GM04504 (cell line): ENCODE data around the gene ANKRD23.
"Not testable (repeated sequence)": the region's sequence is repeated elsewhere in the genome, so short reads cannot be mapped to it uniquely, and the experiment has no call there.

Experiments
- DNase-seq: peaks from one replicate; pipeline ENCODE4 v3.0.0-alpha.2; 2012; ENCODE audit warnings: low read depth

Gene ANKRD23

DNA sequence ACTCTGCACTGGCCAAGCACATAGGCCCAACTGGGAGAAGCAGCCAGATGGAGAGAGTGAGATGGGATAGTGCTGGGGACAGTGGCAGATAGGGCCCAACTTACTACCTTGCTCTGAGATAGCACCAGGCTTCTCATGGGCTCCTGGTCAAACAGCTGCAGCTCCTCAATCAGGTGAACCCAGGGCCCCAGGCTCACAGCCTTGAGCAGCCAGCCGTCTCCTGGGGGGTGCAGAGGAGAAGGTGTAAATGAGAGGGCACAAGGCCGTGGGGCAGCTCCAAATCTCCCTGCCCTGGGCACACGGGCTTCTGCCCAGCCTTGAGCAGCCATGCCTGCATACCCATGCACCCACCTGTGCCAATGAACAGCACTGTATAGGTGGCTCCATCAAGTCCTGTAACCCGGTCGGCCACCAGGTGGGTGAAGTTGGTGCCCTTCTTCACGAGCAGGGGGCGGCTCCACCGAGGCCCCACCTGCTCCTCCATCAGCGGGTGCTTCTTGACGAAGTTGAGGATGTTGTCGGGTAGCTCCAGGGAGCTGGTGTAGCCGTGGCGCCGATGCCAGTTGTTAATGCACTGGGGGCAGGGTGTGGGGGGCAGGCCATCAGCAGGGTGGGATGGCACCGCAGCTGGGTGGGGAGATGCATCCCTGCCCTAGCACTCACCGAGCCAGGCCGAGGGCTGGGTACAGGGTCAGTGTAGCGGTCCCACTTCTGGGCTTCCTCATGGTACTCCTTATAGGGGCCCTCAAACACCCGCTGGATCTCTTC is 19.9 kb upstream of the ANKRD23 start:
- no peak for DNase-seq

DNA sequence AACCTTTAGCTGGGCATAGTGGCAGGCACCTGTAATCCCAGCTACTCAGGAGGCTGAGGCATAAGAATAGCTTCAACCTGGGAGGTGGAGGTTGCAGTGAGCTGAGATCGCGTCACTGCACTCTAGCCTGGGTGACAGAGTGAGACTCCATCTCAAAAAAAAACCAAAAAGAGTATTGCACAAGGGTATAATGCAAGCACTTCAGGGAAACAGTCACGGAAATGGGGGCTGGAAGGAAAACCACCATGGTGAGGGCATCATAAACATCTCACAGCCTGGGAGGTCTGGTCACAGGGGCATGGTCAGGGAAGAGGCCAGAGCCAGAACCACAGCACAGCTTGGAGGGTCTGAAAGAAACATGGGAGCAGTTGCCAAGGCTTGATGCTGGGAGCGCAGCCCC is 19.2 kb upstream of the ANKRD23 start:
- not testable (repeated sequence) for DNase-seq

DNA sequence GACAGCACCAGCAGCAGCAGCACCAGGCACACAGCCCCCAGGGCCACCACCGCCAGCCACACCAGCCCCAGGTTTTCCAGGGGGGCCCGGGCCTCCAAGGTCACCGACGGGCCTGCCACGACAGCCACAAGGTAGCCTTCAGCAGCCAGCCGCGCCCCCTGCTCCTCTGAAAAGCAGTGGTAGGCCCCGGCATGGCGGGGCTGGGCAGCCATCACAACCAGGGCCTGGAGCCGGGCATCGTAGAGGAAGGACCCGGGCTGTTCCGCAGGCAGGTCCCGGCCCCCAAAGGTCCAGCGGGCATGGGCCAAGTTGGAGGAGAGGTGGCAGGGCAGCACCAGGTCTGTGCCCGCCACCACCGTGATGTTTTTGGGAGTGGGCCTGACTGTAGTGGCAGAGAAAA is 17.3 kb upstream of the ANKRD23 start:
- DNase-seq, result no peak

DNA sequence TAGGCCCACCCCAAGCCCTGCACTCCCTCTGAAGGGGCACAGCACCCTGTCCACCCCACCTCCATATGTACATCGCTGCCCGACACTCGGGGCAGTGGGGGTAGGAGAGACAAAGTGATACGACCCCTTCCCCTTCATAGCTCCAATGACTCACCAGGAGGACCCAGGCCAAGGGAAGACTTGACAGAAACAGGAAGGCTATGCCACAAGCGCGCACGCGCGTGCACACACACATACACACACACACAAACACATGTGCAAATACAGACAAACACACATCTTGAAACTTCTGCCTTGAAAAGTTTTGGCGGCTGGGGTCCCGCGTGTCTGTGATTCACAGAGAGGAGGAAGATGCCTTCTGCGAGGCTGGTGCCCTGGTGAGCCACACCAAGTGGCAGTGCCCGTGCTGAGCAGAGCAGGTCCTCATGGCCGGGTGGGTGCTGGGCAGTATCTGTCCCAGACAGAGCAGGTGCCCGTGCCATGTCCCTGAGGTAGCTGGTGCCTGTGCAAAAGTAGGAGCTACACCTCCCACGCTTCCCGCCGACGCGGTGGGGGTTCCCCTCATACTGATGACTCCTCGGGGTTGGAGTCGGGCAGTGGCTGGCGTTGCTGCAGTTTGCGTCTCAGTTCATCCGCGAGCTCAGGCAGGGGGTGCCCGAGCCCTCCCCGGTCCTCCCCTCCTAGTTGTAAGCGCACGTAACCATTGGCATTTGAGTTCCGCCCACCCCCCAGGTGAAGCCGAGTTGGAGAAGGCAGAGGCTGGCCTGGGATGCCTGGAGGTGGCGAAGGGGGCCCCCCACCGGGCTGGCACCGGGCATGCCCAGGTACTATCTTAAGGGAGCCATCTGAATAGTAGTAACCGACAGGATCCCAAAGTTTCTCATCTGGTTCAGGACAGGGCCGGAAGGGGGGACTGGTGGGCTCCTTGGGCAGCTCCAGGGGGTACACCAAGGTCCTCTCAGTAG is 16.5 kb upstream of the ANKRD23 start:
- no peak for DNase-seq

DNA sequence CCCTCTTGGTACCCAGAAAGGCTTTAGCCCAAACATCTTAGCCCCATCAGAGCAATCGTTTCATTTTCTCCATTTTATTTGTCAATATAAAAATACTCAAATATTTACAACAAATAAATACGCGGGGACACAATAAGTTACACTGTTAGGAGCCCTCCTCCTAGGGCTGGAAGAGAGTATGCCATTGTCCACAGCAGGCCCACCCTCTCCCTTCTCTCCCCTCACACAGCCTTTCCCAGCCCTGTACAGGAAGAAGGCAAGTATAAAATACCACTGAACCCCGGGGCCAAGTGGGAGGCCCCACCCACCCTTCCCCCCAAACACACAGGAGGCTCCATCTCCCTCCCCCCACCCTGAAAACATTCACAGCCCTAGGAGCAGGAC is 15.9 kb upstream of the ANKRD23 start:
- no peak for DNase-seq

DNA sequence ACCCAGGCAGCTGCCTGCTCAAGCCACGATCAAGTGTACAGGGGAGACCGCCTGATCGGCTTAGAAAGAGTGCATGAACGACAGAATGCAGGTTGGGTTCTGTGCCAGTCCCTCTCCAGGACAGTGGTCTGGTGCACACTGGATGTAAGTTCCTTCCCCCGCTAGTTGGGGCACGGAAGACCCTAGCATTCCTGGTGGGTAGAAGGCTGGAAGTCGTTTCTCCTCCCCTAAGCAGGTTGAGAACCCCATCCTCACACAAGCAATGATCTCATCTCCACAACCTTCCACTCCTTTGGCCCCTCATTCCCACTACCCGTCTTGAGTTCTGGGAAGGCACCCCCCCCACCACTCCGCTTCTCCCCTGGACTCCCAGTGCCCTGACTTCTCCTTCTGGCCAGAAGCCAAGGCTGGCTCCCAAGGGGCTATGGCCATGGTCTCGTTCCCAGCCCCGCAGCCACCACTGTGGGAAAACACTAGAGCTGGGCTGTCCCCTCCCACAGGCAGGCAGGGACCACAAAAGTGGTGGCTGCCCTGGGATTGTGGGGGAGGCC is 15.4 kb upstream of the ANKRD23 start:
- DNase-seq, result no peak

DNA sequence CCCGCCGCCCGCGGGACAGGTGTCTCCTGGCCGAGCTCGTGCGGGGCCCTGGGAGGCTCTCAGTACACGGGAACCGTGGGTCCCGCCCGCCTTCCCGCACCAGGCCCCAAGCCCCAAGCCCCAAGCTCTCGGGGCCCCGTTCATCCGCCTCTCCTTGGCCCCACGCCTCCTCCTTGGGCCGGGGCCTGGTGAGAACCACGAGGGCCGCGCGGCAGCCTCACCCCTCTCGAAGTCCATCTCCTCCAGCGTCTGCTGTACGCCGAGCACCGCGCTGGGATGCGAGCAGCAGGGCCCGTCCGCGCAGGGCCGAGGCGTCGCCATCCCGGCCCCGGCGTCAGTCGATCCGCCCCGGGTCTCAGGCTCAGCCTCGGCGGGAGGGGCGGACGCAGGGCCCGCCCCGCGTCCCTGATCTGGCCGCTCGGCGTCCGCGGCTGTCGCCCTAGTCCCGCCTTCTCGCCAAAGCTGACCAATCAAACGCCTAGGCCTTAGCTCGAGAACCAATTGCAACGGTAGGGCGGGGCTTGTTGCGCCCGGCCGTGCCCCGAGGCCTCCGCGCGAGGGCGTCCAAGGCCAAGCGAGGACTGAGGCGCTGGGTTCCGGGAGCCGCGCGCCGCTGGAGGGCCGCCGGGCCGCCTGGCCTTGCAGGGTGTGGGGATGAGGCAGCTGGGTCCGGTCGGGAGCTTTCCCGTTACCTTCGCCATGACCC is 14.0 kb upstream of the ANKRD23 start, which contains the start of gene ANKRD39:
Gene ANKRD39, minus strand, starts transcription at position 350 of the 706 bp plus-strand sequence. Its CDS starts 29 bp downstream, at position 321.
- peak; percentile 97 for DNase-seq

DNA sequence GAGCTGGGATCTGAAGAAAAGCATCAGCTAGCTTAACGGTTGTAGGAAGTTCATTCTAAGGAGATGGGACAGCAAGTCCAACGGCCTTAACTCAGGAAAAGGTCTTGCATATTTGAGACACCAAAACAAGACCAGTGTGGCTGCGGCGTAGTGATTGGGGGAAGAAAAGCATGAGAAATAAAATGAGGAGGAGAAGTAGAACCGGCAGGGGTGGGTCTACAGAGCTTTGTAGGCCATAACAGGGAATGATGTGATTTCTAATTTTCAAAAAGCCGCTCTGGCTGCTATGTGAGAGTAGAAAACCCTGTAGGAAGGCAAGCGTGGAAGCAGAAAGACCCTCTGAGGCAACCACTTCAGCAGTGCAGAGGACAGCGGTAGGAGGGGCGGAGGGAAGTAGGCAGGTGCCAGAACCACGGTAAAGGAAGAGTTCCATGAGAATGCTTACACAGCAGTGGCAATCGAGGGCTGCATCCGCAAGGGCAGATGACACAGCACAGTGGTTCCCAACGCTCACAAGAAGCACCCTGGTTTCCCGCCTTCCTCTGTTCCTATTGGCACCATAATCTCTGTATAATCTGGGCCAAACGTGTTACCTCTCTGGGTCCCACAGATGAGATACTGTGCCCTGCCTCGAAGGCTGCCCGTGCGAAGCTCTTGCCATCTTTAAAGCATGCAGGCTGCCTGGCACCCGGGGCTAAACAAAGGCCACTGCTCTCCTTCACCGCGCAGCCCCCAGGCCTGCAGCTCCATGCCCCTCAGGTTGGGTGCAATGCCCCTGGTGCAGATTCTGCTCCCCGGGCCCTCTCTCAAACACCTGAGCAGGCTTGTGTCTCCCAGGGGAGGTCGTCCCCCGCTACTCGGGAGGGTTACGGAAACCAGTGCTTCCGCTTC is 13.2 kb upstream of the ANKRD23 start:
- DNase-seq, result no peak

DNA sequence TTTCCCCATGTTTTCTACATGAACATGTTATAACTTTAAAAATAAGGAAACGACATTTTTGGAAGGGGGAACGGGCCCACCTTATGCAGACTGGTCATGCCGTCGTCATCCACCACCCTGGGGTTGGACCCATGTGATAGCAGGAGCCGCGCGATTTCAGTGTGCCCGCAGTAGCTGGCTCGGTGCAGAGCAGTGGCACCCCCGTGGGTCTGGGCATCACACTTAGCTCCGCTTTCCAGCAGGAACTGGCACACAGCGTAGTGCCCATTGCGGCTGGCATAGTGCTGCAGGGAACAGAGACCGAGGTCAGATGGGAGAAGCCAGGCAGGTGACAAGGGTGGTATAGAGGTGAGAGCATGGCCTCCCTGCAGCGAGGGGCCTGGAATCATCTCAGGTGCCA is 9.5 kb upstream of the ANKRD23 start:
- DNase-seq, result no peak

DNA sequence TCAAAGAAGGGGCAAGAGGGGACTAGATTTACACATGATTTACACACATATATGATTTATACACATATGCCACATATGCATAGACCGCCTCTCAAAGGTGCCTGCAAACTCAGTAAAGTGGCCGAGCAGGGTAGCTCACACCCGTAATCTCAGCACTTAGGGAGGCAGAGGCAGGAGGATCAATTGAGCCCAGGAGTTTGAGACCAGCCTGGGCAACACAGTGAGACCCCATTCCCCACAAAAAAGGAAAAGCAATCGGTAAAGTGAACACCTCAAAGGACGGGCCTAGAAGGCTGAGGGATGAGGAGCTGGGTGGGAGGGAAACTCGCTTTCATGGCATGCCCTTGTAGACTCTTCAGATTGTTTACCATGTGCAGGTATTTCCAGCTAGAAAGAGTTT is 8.8 kb upstream of the ANKRD23 start:
- DNase-seq, result no peak

DNA sequence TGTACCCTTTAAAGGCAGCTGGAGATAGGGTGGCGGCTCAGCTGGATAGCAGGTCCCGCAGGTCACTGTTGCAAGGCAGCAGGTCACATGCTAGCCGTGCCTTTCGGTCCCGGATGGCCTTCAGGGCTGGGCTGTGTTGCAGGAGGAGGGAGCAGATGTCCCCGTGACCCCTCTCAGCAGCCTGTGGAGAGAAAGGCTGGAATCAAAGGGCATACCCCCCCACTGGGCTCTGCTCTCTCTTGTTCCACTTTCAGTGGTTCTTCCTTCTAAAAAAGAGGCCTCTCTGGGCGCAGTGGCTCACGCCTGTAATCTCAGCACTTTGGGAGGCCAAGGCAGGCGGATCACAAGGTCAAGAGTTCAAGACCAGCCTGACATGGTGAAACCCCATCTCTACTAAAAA is 4.4 kb upstream of the ANKRD23 start:
- no peak for DNase-seq

DNA sequence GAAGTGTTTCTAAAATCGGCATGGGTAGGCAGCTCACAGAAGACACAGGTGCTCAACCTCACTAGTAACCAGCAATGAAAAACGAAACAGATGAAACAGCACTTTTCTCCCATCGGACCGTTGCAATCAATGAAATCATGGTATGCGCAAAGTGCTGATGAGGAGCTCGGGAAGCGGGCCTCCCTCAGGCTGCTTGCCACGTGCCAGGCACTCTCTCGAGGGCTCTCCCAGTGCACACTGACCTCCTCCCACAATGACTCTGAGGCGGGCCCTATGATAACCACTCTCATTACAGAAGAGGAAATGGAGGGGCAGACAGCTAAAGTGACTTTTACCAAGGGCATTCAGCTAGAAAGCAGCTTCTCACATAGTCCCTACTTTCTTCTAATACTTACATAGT is 3.8 kb upstream of the ANKRD23 start:
- DNase-seq, result no peak

DNA sequence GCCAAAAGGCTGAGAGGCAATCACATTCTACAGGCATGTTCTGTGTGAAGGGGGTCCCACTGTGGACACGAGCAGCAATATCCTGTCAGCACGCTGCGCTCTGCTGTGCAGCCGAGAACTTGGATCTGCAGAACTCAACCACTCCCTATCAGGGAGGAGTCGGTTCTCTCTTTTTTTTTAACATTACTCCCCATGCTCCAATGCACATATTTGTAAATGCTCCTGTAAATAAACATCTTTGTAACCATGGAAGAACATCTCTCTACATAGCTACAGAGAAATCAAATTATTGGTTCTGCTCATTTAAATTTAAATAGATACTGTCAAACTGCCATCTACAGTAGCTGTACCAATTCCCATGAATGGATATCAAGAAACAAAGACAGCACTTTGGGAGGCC is 3.0 kb upstream of the ANKRD23 start:
- DNase-seq, result no peak

DNA sequence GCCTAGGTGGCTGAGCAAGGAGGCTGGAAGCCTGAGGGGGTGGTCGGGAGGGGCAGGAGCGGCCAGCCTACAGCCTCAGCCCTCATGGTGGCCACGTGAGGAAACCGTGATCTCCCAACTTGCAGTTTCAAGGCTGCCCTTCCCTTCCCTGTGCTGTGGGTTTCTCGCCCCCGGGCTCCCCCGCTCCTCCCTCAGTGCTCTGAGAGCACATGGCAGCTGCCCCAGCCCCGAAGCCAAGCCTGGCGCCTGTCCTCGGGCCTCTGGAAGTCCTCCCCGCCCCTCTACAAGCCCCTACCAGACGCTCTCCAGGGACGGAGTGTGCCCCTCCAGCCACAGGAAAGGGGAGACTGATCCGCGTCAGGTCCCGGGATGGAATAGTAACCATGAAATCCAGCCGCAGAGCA is 586 bp upstream of the ANKRD23 start:
- no peak for DNase-seq

DNA sequence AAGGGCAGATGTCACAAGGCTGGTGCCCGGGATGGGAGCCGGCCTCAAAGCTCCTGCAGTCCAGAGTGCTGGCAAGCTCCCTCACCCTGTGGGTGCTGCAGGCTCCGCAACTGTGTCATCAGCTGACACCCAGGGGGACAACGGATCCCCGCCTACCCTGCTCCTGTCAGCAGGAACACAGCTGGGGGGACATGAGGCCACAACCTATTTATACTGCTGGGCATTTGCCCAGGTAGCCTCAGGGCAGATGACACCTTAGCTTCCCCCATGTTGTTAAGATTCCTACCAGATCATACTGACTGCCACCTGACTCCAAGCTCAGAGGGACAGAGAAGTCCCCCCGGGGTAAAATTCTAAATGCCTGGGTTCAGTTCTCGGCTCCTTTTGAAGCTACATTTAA is 1.2 kb downstream of the ANKRD23 start:
- DNase-seq, result no peak

DNA sequence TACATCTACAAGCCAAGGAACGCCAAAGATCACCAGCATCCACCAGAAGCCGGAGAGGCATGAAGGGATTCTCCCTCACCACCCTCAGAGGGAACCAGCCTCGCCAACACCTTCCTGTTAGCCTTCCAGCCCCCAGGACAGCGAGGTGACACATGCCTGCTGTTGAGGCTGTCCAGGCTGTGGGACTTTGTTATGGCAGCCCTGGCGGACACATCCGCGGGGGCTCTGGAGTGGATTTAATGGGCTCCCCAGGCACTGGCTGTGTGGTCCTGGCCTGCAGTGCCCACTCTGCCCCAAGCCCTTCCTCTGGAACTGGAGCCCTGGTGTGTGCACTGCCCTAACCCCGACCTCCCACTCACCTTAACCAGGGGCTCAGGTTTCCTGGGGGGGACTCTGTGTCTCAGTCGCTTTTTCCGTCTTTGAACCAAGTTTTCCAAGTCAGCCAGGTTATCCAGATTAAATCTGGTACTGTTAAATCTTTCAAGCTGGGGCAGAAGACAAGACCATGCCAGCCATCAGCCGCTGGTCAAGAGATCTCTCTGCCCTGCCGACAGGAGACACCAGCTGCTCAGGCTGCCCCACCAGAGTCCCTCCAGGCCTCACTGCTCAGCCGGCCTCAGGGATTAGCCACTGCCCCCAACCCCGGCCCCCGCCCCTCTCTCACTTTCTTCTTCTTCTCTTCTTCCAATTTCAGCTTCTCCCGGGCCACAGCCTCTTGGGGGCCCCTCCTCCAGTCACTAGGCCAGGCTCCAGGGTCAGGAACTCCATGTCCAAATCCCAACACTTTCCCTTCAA is 1.9 kb downstream of the ANKRD23 start:
- DNase-seq, result no peak

DNA sequence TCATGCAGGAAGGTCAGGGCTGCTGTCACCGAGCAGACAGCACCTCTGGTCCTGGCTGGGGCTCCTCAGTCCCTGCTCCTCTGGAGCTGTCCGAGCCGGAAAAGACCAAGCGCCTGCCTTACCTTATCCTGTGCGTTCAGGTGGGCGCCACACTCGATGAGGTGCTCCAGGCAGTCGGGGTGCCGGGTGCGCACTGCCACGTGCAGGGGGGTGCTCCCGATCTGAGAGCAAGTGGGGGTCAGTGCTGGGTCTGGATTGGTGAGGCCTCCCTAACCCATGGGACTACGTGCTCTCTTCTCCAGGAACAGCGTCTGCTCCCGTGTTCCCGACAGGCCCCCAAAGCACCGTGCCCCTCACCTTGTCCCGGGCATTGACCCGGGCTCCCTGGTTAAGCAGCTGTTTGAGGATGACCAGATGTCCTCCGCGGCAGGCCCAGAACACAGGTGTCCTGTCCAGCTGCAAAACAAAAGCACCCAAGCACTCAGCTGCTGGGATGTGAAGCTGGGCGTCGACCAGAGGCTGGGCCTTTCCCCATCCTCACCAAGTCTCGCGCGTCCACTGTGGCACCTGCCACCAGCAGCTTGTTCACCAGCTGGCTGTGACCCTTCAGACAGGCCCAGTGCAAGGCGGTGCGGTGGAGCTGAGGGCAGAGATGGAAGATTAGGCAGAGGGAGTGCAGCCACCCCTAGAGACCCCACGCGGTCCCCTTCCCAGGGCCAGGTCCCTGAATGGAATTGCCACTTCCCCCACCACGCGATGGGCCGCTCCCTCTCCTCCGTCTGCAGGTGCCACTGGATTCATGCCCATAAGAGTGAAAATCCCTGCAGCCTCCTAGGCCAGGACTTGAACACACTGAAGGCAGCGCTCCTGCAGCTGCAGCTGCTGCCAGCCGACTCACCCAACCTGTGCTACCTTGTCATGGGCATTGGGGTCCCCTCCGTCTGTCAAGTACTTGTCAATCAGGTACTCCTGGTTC is 3.7 kb downstream of the ANKRD23 start:
- DNase-seq, result no peak

DNA sequence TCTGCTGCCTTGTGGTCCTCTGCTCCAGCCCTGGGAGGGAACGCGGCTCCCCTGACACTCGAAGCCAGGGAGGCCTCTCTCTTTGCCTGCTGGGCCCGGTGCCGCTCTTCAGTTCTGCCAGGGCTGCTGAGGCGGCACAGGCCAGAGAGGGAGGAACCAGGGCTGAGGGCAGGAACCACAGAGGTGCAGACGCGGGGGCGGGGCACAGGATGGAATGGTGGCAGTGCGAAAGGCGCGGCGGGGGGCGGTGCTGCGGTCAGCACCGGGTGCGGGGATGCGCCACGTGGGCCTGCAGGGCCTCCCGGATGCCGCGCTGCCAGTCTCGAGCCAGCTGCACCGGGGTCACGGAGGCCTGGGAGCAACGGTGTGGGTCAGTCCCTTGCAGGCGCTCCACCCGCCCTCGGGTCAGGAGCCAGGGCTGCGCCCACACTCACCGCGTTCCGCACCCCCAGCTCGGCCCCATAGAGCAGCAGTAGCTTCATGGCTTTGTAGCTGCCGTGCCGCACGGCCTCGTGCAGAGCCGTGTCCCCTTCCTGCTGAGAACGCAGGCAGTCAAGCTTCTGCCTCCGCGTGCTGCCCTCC is 4.4 kb downstream of the ANKRD23 start:
- DNase-seq, result no peak
